Body of pancreas (tissue), 4 donors: ENCODE measurements around the gene ADAMTSL5. TPM values are rescaled to one million over a fixed set of nuclear protein-coding genes. Genes with fewer than 3 reads are reported as not detected.

Experiments
- ATAC-seq: fragments of 150-250 bp; one replicate; pipeline ENCODE4 v1.9.1; 2016
- DNase-seq, 4 donors: peaks; one replicate each; pipeline ENCODE4 v3.0.0-alpha.2; 2019
- H3K27ac ChIP-seq, 4 donors: fragments of 200-600 bp; sonication (generic); 1 replicate in 3 of 4; 2 replicates in 1 of 4; pipeline versions ENCODE4 v1.5.1 to v1.6.1; 2016 to 2019; ENCODE audit warnings: mild to moderate bottlenecking in 1 of 4, mixed read lengths in 1 of 4, moderate library complexity in 1 of 4
- H3K27me3 ChIP-seq, 2 donors: fragments of 200-600 bp; sonication (generic); one replicate each; pipeline ENCODE4 v1.6.0; 2016; ENCODE audit warnings: mild to moderate bottlenecking in 1 of 2
- H3K36me3 ChIP-seq, 2 donors: fragments of 200-600 bp; sonication (generic); replicated peaks in 1 of 2; 2 replicates each; pipeline ENCODE4 v1.5.1; 2016; ENCODE audit warnings: low read depth in 2 of 2; ENCODE audit not compliant: insufficient read depth in 1 of 2
- H3K4me1 ChIP-seq: fragments of 200-600 bp; sonication (generic); one replicate; pipeline ENCODE4 v1.6.0; 2016
- H3K4me3 ChIP-seq, 2 donors: fragments of 200-600 bp; sonication (generic); 1 replicate in 1 of 2; 2 replicates in 1 of 2; pipeline ENCODE4 v1.5.1; 2016 to 2019
- H3K9me3 ChIP-seq, 3 donors: fragments of 200-600 bp; sonication (generic); 1 replicate in 2 of 3; 2 replicates in 1 of 3; pipeline ENCODE4 v1.5.1; 2016
- POLR2A ChIP-seq, 3 donors: fragments of 450-650 bp; IDR thresholded peaks; one replicate each; pipeline ENCODE4 v1.6.1; 2016; ENCODE audit warnings: antibody characterized with exemption in 3 of 3, mild to moderate bottlenecking in 2 of 3
- WGBS, 2 donors: methylation state at CpG; one replicate each; pipeline ENCODE4 v1.1.5; 2017; 5-methylcytosine and 5-hydroxymethylcytosine counted together
- intact Hi-C: fragments of 100-400 bp; cut with DNase I; formaldehyde crosslinking; loops from one replicate; pipeline ENCODE4 v1.15.1; 2023
- total RNA-seq, 2 donors: library from RNA; depleted of rRNA; stranded (reverse); fragments of >200 nt; gene quantifications; one replicate each; pipeline ENCODE4 v1.1.0, GENCODE V29; 2016
- TF ChIP-seq, protein P1 (sequence below), 7 experiments: fragments of 450-650 bp in 4 of 7; fragments of 200-600 bp in 3 of 7; sonication (generic) in 3 of 7; IDR thresholded peaks; one replicate each; pipeline ENCODE4 v1.5.1; 2016 to 2019; ENCODE audit warnings: antibody characterized with exemption in 7 of 7

Gene ADAMTSL5
- total RNA-seq, 2 donors from 2014 or later = 1.3 TPM; not detected in 1

- no peak overlapping the region for H3K4me3 ChIP-seq
- H3K27me3 ChIP-seq = peaks cover 0 to 8% of the 10 kb centered on the region in 2 donors
- DNase-seq = no peak
- peaks cover under 1% of the 10 kb centered on the region for H3K4me1 ChIP-seq
- ATAC-seq = no peak
- H3K27ac ChIP-seq = no peak overlapping the region
- intact Hi-C loops = no loop called here
- no peak for TF ChIP-seq POLR2A (IDR thresholded peaks at IDR 0.05)
- TF ChIP-seq, protein P1, sequence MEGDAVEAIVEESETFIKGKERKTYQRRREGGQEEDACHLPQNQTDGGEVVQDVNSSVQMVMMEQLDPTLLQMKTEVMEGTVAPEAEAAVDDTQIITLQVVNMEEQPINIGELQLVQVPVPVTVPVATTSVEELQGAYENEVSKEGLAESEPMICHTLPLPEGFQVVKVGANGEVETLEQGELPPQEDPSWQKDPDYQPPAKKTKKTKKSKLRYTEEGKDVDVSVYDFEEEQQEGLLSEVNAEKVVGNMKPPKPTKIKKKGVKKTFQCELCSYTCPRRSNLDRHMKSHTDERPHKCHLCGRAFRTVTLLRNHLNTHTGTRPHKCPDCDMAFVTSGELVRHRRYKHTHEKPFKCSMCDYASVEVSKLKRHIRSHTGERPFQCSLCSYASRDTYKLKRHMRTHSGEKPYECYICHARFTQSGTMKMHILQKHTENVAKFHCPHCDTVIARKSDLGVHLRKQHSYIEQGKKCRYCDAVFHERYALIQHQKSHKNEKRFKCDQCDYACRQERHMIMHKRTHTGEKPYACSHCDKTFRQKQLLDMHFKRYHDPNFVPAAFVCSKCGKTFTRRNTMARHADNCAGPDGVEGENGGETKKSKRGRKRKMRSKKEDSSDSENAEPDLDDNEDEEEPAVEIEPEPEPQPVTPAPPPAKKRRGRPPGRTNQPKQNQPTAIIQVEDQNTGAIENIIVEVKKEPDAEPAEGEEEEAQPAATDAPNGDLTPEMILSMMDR (IDR thresholded peaks at IDR 0.05) = no peak
- H3K36me3 ChIP-seq = no peaks in the 10 kb centered on the region
- H3K9me3 ChIP-seq = no peaks in the 10 kb centered on the region
- 40 to 62% methylated on average over 1 to 16 of the region's 16 CpGs for WGBS, 2 donors
Observed at GRCh38 chr19:1529430-1529816, 16.6 kb upstream of the ADAMTSL5 start.

GRCh38 chr19:1528596-1529429 is 16.0 kb upstream of the ADAMTSL5 start:
- Histone ChIP-seq H3K36me3 (no peaks in the 10 kb centered on the region), H3K4me3 (no peak overlapping the region), H3K4me1 (peaks cover 6% of the 10 kb centered on the region), H3K27ac (no peak overlapping the region), H3K9me3 (no peaks in the 10 kb centered on the region), H3K27me3 (peaks cover 0 to 14% of the 10 kb centered on the region in 2 donors)
- WGBS, 2 donors = 59 to 69% methylated on average over 13 to 20 of the region's 23 CpGs
- DNase-seq (no peak), ATAC-seq (no peak)
- intact Hi-C loops = no loop called here
- no peak for TF ChIP-seq POLR2A (IDR thresholded peaks at IDR 0.05)
- TF ChIP-seq, protein P1 (IDR thresholded peaks at IDR 0.05) = no peak

GRCh38 chr19:1527650-1528309 is 15.0 kb upstream of the ADAMTSL5 start:
- 28 to 57% methylated on average over 3 to 27 of the region's 27 CpGs for WGBS, 2 donors
- peaks cover 0 to 20% of the 10 kb centered on the region in 2 donors for H3K27me3 ChIP-seq
- H3K9me3 ChIP-seq = no peaks in the 10 kb centered on the region
- ATAC-seq (no peak), DNase-seq (no peak)
- intact Hi-C loops = no loop called here
- no peak overlapping the region for H3K4me3 ChIP-seq
- H3K36me3 ChIP-seq = no peaks in the 10 kb centered on the region
- peaks cover 11% of the 10 kb centered on the region for H3K4me1 ChIP-seq
- TF ChIP-seq, protein P1 (IDR thresholded peaks at IDR 0.05) = no peak
- no peak for TF ChIP-seq POLR2A (IDR thresholded peaks at IDR 0.05)
- no peak overlapping the region for H3K27ac ChIP-seq

GRCh38 chr19:1526979-1527649 is 14.3 kb upstream of the ADAMTSL5 start:
- 57 to 61% methylated on average over 17 to 18 of the region's 18 CpGs for WGBS, 2 donors

More at GRCh38 chr19:1526979-1527649, 14.3 kb upstream of the ADAMTSL5 start:
- no peak overlapping the region for H3K27ac ChIP-seq
- no peak for TF ChIP-seq POLR2A (IDR thresholded peaks at IDR 0.05)
- TF ChIP-seq, protein P1 (IDR thresholded peaks at IDR 0.05) = no peak
- H3K36me3 ChIP-seq = no peaks in the 10 kb centered on the region
- no peaks in the 10 kb centered on the region for H3K9me3 ChIP-seq
- no peak for ATAC-seq
- H3K27me3 ChIP-seq = peaks cover 0 to 20% of the 10 kb centered on the region in 2 donors
- DNase-seq = no peak
- H3K4me3 ChIP-seq = no peak overlapping the region
- intact Hi-C loops = no loop called here
- peaks cover 11% of the 10 kb centered on the region for H3K4me1 ChIP-seq
